ENCODE measurements around the gene PPP6R2.

PPP6R2 gene

DNA sequence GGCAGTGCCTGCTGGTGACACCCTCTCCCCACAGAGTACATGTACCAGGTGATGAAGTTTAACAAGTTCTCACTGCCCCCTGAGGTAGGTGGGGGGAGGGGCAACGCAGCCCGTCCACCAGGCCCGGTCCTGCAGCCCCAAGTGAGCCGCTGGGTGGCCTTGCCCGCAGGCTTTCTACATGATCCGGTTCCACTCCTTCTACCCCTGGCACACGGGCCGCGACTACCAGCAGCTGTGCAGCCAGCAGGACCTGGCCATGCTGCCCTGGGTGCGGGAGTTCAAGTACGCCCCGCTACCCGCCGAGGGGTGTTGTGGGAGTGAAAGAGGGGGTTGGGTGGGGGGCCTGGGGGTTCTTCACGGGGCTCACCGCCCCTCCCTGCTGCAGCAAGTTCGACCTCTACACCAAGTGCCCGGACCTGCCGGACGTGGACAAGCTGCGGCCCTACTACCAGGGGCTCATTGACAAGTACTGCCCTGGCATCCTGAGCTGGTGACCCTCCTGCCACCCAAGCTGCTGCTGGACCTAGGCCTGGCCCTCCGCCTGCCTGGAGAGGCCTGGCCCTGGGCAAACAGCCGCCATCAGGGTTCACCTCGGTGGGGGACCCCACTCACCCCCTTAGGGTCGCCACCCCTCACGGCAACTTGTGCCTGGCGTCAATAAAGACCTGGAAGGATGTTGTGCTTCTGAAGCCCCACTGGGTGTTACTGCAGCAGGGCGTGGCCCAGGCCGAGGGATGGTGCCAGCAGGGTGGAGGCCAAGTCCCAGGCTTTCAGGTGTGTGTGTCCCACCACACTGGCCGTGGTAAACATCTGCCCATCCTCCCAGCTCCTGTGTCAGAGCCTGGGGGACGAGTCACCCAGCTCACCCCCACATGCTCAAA, 146.5 kb downstream of the PPP6R2 start:
- DNase-seq, result no peak

DNA sequence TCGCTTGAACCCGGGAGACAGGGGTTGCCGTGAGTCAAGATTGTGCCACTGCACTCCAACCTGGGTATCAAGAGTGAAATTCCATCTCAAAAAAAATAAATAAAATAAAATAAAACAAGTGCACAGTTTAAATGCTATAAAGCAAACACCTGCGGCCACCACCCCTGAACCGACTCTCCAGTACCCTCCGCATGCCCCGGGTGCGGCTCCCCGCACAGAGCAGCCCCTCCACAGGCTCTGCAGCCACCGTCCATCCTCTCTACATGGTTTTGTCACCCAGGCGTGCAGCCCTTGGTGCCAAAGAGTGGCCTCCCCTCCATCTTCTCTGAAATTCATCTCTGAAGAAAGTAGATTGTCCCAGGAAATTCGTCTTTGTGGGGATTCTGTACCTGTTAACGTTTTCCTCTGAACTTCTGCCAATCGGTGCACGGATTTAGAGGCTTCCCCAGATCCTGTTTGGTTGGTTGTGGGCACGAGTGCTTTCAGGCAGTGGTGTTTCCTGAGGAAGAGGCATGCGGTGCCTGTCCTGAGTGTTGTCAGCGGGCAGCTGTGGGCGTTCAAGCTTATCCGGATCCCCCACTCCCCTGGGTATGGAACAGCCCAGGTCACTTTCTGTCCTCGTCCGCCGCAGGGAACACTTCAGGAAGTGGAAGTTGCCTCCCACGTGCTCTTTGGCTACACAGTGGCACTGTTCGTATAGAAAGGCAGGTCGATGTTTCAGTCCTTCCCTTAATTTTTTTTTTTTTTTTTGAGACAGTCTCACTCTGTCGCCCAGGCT, 147.6 kb downstream of the PPP6R2 start:
- DNase-seq, result no peak
